Measurements from ENCODE around the gene SWSAP1. TPM values are rescaled to one million over a fixed set of nuclear protein-coding genes. Genes with fewer than 3 reads are reported as not detected.

SWSAP1 gene
- total RNA-seq, 1 experiment from 2014 or later, result 3.0 TPM

DNA sequence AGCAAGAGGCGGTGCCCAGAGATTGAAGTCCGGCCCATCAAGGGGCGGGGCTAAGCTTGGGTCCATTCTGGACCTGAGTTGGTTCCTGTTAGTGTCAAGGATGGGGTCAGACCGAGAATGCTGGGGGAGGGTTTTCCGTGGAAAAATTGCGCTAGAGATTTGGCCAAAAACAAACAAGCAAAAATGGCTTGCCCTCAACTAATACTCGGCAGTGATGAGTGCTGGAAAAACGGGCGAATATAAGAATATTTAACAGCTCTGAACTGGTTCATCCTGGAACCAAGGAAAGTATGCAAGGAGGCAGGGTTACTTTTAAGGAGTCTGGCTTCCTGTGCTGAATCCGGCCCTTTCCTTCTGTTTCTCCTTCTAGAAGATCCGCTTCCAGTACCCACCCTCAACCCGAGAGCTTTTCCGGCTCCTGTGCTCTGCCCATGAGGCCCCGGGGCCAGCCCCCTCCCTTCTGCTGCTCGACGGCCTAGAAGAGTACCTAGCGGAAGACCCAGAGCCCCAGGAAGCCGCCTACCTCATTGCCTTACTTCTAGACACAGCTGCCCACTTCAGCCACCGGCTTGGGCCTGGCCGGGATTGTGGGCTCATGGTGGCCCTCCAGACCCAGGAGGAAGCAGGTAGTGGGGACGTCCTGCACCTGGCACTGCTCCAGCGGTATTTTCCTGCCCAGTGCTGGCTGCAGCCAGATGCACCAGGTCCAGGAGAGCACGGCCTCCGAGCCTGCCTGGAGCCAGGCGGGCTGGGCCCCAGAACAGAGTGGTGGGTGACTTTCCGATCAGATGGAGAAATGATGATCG lies 880 bp downstream of the SWSAP1 start (continued):
- TF ChIP-seq EMX1 (CRISPR knock-in tag; IDR thresholded peaks at IDR 0.05) (no peak), TEAD1 (CRISPR knock-in tag; IDR thresholded peaks at IDR 0.05) (no peak), ZNF416 (CRISPR knock-in tag; IDR thresholded peaks at IDR 0.05) (no peak), JUN (CRISPR knock-in tag; IDR thresholded peaks at IDR 0.05) (no peak), RORB (CRISPR knock-in tag; IDR thresholded peaks at IDR 0.05) (no peak), TP53 (CRISPR knock-in tag; IDR thresholded peaks at IDR 0.05) (no peak), CREM (CRISPR knock-in tag; IDR thresholded peaks at IDR 0.05) (0 out of 2 replicates have a peak, but pooled peaks have one; percentile 20), FOXK1 (CRISPR knock-in tag; IDR thresholded peaks at IDR 0.05) (no peak), NFYB (CRISPR knock-in tag; conservative IDR thresholded peaks at IDR 0.05; ENCODE audit: low read depth) (no peak; the same call in 1 of the 2 replicates)
- TF ChIP-seq, protein P1, sequence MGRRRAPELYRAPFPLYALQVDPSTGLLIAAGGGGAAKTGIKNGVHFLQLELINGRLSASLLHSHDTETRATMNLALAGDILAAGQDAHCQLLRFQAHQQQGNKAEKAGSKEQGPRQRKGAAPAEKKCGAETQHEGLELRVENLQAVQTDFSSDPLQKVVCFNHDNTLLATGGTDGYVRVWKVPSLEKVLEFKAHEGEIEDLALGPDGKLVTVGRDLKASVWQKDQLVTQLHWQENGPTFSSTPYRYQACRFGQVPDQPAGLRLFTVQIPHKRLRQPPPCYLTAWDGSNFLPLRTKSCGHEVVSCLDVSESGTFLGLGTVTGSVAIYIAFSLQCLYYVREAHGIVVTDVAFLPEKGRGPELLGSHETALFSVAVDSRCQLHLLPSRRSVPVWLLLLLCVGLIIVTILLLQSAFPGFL (CRISPR knock-in tag; IDR thresholded peaks at IDR 0.05; ENCODE audit: borderline replicate concordance), result no peak
- TF ChIP-seq, protein P2, sequence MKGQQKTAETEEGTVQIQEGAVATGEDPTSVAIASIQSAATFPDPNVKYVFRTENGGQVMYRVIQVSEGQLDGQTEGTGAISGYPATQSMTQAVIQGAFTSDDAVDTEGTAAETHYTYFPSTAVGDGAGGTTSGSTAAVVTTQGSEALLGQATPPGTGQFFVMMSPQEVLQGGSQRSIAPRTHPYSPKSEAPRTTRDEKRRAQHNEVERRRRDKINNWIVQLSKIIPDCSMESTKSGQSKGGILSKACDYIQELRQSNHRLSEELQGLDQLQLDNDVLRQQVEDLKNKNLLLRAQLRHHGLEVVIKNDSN (CRISPR knock-in tag; IDR thresholded peaks at IDR 0.05), result no peak
- TF ChIP-seq, protein P3, sequence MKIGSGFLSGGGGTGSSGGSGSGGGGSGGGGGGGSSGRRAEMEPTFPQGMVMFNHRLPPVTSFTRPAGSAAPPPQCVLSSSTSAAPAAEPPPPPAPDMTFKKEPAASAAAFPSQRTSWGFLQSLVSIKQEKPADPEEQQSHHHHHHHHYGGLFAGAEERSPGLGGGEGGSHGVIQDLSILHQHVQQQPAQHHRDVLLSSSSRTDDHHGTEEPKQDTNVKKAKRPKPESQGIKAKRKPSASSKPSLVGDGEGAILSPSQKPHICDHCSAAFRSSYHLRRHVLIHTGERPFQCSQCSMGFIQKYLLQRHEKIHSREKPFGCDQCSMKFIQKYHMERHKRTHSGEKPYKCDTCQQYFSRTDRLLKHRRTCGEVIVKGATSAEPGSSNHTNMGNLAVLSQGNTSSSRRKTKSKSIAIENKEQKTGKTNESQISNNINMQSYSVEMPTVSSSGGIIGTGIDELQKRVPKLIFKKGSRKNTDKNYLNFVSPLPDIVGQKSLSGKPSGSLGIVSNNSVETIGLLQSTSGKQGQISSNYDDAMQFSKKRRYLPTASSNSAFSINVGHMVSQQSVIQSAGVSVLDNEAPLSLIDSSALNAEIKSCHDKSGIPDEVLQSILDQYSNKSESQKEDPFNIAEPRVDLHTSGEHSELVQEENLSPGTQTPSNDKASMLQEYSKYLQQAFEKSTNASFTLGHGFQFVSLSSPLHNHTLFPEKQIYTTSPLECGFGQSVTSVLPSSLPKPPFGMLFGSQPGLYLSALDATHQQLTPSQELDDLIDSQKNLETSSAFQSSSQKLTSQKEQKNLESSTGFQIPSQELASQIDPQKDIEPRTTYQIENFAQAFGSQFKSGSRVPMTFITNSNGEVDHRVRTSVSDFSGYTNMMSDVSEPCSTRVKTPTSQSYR (CRISPR knock-in tag; IDR thresholded peaks at IDR 0.05), result no peak
- TF ChIP-seq, protein P4, sequence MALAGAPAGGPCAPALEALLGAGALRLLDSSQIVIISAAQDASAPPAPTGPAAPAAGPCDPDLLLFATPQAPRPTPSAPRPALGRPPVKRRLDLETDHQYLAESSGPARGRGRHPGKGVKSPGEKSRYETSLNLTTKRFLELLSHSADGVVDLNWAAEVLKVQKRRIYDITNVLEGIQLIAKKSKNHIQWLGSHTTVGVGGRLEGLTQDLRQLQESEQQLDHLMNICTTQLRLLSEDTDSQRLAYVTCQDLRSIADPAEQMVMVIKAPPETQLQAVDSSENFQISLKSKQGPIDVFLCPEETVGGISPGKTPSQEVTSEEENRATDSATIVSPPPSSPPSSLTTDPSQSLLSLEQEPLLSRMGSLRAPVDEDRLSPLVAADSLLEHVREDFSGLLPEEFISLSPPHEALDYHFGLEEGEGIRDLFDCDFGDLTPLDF (CRISPR knock-in tag; IDR thresholded peaks at IDR 0.05), result no peak

DNA sequence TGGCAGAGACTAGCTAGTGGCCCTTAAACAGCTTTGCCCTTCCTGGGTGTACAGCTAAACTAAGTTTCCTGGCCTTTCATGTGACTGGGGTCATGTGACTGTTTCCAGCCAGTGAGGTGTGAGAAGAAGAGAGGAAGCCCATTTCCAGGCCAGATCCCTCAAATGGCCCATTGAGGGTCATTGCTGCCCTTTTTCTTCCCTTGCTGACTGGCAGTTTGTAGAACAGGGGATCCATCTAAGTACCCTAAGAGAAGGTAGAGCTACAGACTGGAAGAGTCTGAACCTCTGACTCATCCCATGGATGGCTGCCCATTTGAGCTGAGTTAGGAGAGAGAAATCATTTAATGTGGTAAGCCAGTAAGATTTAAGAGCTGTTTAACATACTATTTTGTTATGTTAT lies 2.8 kb downstream of the SWSAP1 start:
- Mint-ChIP-seq H3K36me3 (peaks cover 10% of the 10 kb centered on the region), H3K27ac (peak overlapping the region; percentile 95), H3K4me3 (no peak overlapping the region), H3K27me3 (ENCODE audit: low read depth) (peaks cover 3% of the 10 kb centered on the region; the same call in 1 of the 2 replicates), H3K9me3 (peaks cover 3% of the 10 kb centered on the region; the same call in 1 of the 2 replicates), H3K4me1 (peaks cover 32% of the 10 kb centered on the region)
- no peak for DNase-seq (ENCODE audit: low spot score)
- ATAC-seq, result no peak
- ChIA-PET POLR2A (interaction anchor here (0.5 kb wide), 1 partner anchor 19 kb away, joined by 4 read pairs; no protein-coding TSS in a partner anchor), CTCF (interaction anchor here (0.9 to 4.6 kb wide), 6 partner anchors 31 to 105 kb away, joined by 3 to 59 read pairs (median 4); partner anchors contain the start of genes CCDC159, ELAVL3, PRKCSH and TMEM205)
- TF ChIP-seq NFYB (CRISPR knock-in tag; conservative IDR thresholded peaks at IDR 0.05; ENCODE audit: low read depth) (no peak; the same call in 1 of the 2 replicates), FOXP1 (CRISPR knock-in tag; IDR thresholded peaks at IDR 0.05; ENCODE audit: borderline replicate concordance) (no peak)
- TF ChIP-seq, protein P2 (CRISPR knock-in tag; IDR thresholded peaks at IDR 0.05), result peak; percentile 81
- TF ChIP-seq, protein P5, sequence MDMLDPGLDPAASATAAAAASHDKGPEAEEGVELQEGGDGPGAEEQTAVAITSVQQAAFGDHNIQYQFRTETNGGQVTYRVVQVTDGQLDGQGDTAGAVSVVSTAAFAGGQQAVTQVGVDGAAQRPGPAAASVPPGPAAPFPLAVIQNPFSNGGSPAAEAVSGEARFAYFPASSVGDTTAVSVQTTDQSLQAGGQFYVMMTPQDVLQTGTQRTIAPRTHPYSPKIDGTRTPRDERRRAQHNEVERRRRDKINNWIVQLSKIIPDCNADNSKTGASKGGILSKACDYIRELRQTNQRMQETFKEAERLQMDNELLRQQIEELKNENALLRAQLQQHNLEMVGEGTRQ (CRISPR knock-in tag; IDR thresholded peaks at IDR 0.05), result peak; percentile 88
- TF ChIP-seq, protein P6, sequence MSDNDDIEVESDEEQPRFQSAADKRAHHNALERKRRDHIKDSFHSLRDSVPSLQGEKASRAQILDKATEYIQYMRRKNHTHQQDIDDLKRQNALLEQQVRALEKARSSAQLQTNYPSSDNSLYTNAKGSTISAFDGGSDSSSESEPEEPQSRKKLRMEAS (CRISPR knock-in tag; IDR thresholded peaks at IDR 0.05), result no peak

All from WTC11 (cell line).